Astrocyte (in vitro differentiated cells and primary cell): Measurements from ENCODE around the gene RETREG1. TPM values are rescaled to one million over a fixed set of nuclear protein-coding genes. Genes with fewer than 3 reads are reported as not detected.

Experiments used
- DNase-seq: peaks from one replicate; pipeline ENCODE4 v3.0.0-alpha.2; 2010; ENCODE audit warnings: low read depth
- FAIRE-seq: peaks from 2 replicates; lab custom pipeline; 2011; peaks lifted over from hg19 to GRCh38; lab: Jason Lieb, UNC
- H2AFZ ChIP-seq: 2 replicates; pipeline ENCODE4 v1.6.0; 2012; ENCODE audit warnings: low read depth, low read length, inconsistent platforms
- H3K27ac ChIP-seq: 2 replicates; pipeline ENCODE4 v1.5.1; 2011; ENCODE audit warnings: low read depth, low read length, inconsistent platforms
- H3K27me3 ChIP-seq: 2 replicates; pipeline ENCODE4 v1.6.0; 2011; ENCODE audit warnings: low read length, inconsistent platforms; ENCODE audit not compliant: insufficient read depth
- H3K36me3 ChIP-seq: 2 replicates; pipeline ENCODE4 v1.5.1; 2011; ENCODE audit warnings: low read length, inconsistent platforms; ENCODE audit not compliant: insufficient read depth
- H3K4me1 ChIP-seq: 2 replicates; pipeline ENCODE4 v1.5.1; 2011; ENCODE audit warnings: low read length, inconsistent platforms; ENCODE audit not compliant: insufficient read depth
- H3K4me2 ChIP-seq: 2 replicates; pipeline ENCODE4 v1.6.0; 2012; ENCODE audit warnings: low read length, inconsistent platforms
- H3K4me3 ChIP-seq: 2 replicates; pipeline ENCODE4 v1.5.1; 2011; ENCODE audit warnings: low read depth, mild to moderate bottlenecking, low read length, inconsistent platforms; ENCODE audit not compliant: insufficient read depth
- H3K79me2 ChIP-seq: 2 replicates; pipeline ENCODE4 v1.6.0; 2012; ENCODE audit warnings: mild to moderate bottlenecking, low read length, inconsistent platforms; ENCODE audit not compliant: insufficient read depth
- H3K9ac ChIP-seq: 2 replicates; pipeline ENCODE4 v1.6.0; 2012; ENCODE audit warnings: mild to moderate bottlenecking, low read length, inconsistent platforms
- H3K9me3 ChIP-seq: 2 replicates; pipeline ENCODE4 v1.5.1; 2012; ENCODE audit warnings: low read depth, mild to moderate bottlenecking, low read length, inconsistent platforms; ENCODE audit not compliant: insufficient read depth
- H4K20me1 ChIP-seq: 2 replicates; pipeline ENCODE4 v1.6.0; 2012; ENCODE audit warnings: low read length, inconsistent platforms; ENCODE audit not compliant: insufficient read depth
- H3K27ac Mint-ChIP-seq: one replicate; pipeline ENCODE4 v1.8.0; 2021; ENCODE audit warnings: mild to moderate bottlenecking, mixed read lengths; ENCODE audit not compliant: unreplicated experiment
- H3K27me3 Mint-ChIP-seq: one replicate; pipeline ENCODE4 v1.8.0; 2021; ENCODE audit warnings: low read depth, mixed read lengths; ENCODE audit not compliant: unreplicated experiment
- H3K36me3 Mint-ChIP-seq: one replicate; pipeline ENCODE4 v1.8.0; 2021; ENCODE audit warnings: low read depth, mixed read lengths; ENCODE audit not compliant: unreplicated experiment
- H3K4me1 Mint-ChIP-seq: one replicate; pipeline ENCODE4 v1.8.0; 2021; ENCODE audit warnings: low read depth, mixed read lengths; ENCODE audit not compliant: unreplicated experiment
- H3K4me3 Mint-ChIP-seq: one replicate; pipeline ENCODE4 v1.8.0; 2021; ENCODE audit warnings: mild to moderate bottlenecking, moderate library complexity, mixed read lengths; ENCODE audit not compliant: unreplicated experiment
- H3K9me3 Mint-ChIP-seq: one replicate; pipeline ENCODE4 v1.8.0; 2021; ENCODE audit warnings: mild to moderate bottlenecking, mixed read lengths; ENCODE audit not compliant: unreplicated experiment
- EZH2 ChIP-seq: IDR thresholded peaks from 2 replicates; pipeline ENCODE4 v1.6.1; 2012; ENCODE audit warnings: mild to moderate bottlenecking, low read length, inconsistent platforms; ENCODE audit not compliant: insufficient read depth
- total RNA-seq: library from RNA; stranded (reverse); gene quantifications from 2 replicates; pipeline ENCODE4 v1.2.1, GENCODE V29; 2021
- TF ChIP-seq, protein P1 (sequence below): IDR thresholded peaks from 2 replicates; pipeline ENCODE4 v1.5.1; 2011; ENCODE audit warnings: low read depth, mild to moderate bottlenecking, inconsistent platforms, low read length, moderate library complexity; ENCODE audit not compliant: insufficient read depth

RETREG1 gene
- total RNA-seq, 1 donor from 2014 or later = 0.98 TPM

DNA sequence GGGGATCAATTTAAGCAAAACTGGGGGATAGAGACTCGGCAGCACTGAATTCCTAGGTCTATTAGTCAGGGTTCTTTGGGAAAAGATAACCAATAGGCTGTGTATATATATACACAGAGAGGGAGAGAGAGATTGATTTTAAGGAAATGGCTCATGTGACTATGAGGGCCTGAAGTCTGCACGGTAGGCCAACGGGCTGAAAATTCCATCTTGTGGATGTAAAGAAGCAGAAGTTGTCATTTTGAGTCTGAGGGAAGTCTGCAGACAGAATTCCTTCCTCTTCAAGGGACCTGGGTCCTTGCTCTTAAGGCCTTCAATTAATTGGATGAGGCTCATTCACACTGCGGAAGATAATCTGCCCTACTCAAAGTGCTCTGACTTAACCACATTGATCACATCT, 91.1 kb downstream of the RETREG1 start:
- Histone ChIP-seq H3K9ac (no peak overlapping the region), H3K36me3 (no peaks in the 10 kb centered on the region), H2AFZ (no peak overlapping the region), H3K27me3 (peaks cover 7% of the 10 kb centered on the region), H3K27ac (no peak overlapping the region), H3K4me1 (no peaks in the 10 kb centered on the region), H4K20me1 (no peaks in the 10 kb centered on the region), H3K4me3 (no peak overlapping the region), H3K79me2 (no peaks in the 10 kb centered on the region), H3K9me3 (no peaks in the 10 kb centered on the region), H3K4me2 (no peak overlapping the region)
- DNase-seq (no peak), FAIRE-seq (no peak)
- Mint-ChIP-seq H3K4me3 (no peak overlapping the region), H3K4me1 (peaks cover 19% of the 10 kb centered on the region), H3K27me3 (peaks cover 15% of the 10 kb centered on the region), H3K9me3 (no peaks in the 10 kb centered on the region), H3K36me3 (no peaks in the 10 kb centered on the region), H3K27ac (no peak overlapping the region)
- no peak for TF ChIP-seq EZH2
- TF ChIP-seq, protein P1, sequence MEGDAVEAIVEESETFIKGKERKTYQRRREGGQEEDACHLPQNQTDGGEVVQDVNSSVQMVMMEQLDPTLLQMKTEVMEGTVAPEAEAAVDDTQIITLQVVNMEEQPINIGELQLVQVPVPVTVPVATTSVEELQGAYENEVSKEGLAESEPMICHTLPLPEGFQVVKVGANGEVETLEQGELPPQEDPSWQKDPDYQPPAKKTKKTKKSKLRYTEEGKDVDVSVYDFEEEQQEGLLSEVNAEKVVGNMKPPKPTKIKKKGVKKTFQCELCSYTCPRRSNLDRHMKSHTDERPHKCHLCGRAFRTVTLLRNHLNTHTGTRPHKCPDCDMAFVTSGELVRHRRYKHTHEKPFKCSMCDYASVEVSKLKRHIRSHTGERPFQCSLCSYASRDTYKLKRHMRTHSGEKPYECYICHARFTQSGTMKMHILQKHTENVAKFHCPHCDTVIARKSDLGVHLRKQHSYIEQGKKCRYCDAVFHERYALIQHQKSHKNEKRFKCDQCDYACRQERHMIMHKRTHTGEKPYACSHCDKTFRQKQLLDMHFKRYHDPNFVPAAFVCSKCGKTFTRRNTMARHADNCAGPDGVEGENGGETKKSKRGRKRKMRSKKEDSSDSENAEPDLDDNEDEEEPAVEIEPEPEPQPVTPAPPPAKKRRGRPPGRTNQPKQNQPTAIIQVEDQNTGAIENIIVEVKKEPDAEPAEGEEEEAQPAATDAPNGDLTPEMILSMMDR = no peak

DNA sequence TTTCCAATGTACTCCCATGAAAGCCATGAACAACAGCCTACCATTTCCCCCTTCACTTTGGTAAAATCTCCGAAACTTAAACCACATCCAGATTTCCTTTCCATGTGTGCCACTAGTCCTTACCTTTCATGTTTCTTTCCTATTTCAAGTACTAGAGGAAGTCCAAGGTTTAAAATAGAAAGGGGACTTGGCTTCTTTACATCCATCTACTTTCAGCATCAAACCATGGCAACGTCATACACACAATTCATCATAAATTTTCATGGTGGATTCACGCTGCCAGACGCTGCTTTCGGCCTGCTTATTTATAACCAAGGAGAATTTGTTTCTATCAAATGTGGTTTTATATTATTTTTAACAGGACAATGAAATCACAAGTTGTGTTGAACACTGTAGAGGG, 92.5 kb downstream of the RETREG1 start:
- no peak overlapping the region for H3K4me3 ChIP-seq
- Mint-ChIP-seq H3K27me3 (peaks cover 12% of the 10 kb centered on the region), H3K36me3 (no peaks in the 10 kb centered on the region), H3K27ac (no peak overlapping the region), H3K9me3 (no peaks in the 10 kb centered on the region), H3K4me1 (peaks cover 19% of the 10 kb centered on the region), H3K4me3 (no peak overlapping the region)
- no peak for TF ChIP-seq EZH2
- TF ChIP-seq, protein P1 = no peak
- no peak overlapping the region for H2AFZ ChIP-seq
- DNase-seq = no peak
- no peaks in the 10 kb centered on the region for H3K79me2 ChIP-seq
- H3K27ac ChIP-seq = no peak overlapping the region
- H3K36me3 ChIP-seq = no peaks in the 10 kb centered on the region
- H3K27me3 ChIP-seq = peaks cover 7% of the 10 kb centered on the region
- H3K4me1 ChIP-seq = no peaks in the 10 kb centered on the region
- no peak overlapping the region for H3K9ac ChIP-seq
- no peak for FAIRE-seq
- no peaks in the 10 kb centered on the region for H4K20me1 ChIP-seq
- H3K4me2 ChIP-seq = no peak overlapping the region
- H3K9me3 ChIP-seq = no peaks in the 10 kb centered on the region

DNA sequence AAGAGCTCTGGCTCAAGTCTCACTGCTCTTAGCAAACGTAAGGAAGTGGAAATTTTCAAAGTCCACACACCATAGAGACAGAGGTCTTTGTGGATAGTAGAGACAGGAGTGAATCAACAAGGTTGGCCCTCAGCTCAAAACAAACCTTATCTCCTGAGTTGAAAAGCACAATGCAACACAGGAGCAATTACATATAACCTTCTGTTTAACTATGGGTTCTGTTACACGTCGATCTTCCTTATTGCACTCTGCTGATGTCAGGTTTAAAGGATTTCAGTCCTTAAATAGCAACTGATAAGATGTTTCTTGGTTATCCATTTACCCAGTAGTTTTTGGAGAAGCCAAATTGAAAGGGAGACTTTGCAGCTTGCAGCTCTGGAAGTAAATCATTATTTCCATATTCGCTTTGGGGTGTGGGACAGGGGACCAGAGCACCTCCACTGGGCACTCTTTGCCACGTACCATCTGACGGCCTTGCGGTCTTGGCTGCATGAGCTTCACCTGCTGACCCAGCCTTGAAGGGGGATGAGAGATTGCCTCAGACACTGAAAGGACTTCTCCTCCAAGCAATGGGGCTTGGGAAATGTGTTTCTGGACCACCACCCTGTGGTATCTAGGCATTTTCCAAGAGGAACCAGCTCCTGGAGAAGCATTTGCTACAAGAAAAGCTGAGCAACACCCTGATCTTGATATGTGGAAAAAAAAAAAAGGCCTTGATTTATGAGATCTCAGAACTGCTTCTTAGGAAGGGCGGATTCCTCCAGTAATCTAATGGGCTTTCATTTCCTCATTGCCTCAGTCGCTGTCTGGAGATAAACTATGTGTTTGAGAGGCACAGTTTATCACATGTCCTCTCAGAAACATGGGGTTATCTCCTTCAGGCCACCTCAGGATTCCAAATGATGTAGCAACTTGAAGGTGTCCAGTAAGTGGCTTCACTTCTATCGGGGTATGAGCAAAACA, 95.0 kb downstream of the RETREG1 start:
- peaks cover 27% of the 10 kb centered on the region for H3K4me1 Mint-ChIP-seq
- no peaks in the 10 kb centered on the region for H3K79me2 ChIP-seq
- no peaks in the 10 kb centered on the region for H3K9me3 ChIP-seq
- H3K4me2 ChIP-seq = no peak overlapping the region
- no peak overlapping the region for H3K4me3 Mint-ChIP-seq
- DNase-seq = no peak
- no peak overlapping the region for H3K4me3 ChIP-seq
- no peaks in the 10 kb centered on the region for H3K36me3 ChIP-seq
- no peaks in the 10 kb centered on the region for H3K9me3 Mint-ChIP-seq
- H3K36me3 Mint-ChIP-seq = no peaks in the 10 kb centered on the region
- H2AFZ ChIP-seq = no peak overlapping the region
- H3K9ac ChIP-seq = no peak overlapping the region
- peaks cover 12% of the 10 kb centered on the region for H3K27me3 Mint-ChIP-seq
- no peak for FAIRE-seq
- TF ChIP-seq, protein P1 = no peak
- TF ChIP-seq EZH2 = no peak
- H3K4me1 ChIP-seq = no peaks in the 10 kb centered on the region
- H3K27ac ChIP-seq = no peak overlapping the region
- peaks cover 7% of the 10 kb centered on the region for H3K27me3 ChIP-seq
- no peak overlapping the region for H3K27ac Mint-ChIP-seq
- no peaks in the 10 kb centered on the region for H4K20me1 ChIP-seq
